ENCODE results near the gene SPTAN1.

DNA sequence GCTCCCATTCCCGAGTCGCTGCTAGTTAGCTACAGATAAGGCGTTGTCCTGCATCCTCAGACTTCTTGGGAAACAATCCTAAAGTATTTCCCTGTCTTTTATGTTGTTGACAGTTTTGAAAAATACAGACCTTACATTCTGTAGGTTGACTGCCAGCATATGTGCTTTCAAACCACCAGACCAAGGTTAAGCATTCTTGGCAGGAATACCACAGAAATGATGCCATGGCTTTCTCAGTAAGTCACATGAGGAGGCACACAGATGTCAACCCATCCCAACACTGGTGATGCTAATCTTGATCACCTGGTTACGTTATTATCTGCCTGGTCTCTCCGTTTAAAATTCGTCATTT lies 47.0 kb upstream of the SPTAN1 start:
- TF ChIP-seq, protein P1, sequence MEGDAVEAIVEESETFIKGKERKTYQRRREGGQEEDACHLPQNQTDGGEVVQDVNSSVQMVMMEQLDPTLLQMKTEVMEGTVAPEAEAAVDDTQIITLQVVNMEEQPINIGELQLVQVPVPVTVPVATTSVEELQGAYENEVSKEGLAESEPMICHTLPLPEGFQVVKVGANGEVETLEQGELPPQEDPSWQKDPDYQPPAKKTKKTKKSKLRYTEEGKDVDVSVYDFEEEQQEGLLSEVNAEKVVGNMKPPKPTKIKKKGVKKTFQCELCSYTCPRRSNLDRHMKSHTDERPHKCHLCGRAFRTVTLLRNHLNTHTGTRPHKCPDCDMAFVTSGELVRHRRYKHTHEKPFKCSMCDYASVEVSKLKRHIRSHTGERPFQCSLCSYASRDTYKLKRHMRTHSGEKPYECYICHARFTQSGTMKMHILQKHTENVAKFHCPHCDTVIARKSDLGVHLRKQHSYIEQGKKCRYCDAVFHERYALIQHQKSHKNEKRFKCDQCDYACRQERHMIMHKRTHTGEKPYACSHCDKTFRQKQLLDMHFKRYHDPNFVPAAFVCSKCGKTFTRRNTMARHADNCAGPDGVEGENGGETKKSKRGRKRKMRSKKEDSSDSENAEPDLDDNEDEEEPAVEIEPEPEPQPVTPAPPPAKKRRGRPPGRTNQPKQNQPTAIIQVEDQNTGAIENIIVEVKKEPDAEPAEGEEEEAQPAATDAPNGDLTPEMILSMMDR (IDR thresholded peaks at IDR 0.05; ENCODE audit: low read length) = no peak
- no peak for TF ChIP-seq EZH2 (optimal IDR thresholded peaks at IDR 0.05; ENCODE audit: low read depth, low read length)
- TF ChIP-seq EZH2phosphoT487 (IDR thresholded peaks at IDR 0.05; ENCODE audit: low read length) = no peak
